GM13976 (cell line): ENCODE results near the gene ATXN1L.

Source experiments
- DNase-seq: peaks from one replicate; pipeline ENCODE4 v3.0.0; 2012; ENCODE audit warnings: low spot score
- CTCF ChIP-seq: IDR thresholded peaks from 2 replicates; pipeline ENCODE4 v1.5.1; 2012; ENCODE audit warnings: borderline replicate concordance, mild to moderate bottlenecking; ENCODE audit not compliant: insufficient read depth; ENCODE audit errors: extremely low read depth, missing control alignments, control extremely low read depth
- in situ Hi-C: fragments of 300-500 bp; cut with MboI; formaldehyde crosslinking; loops from one replicate; pipeline ENCODE4 v1.12.0; 2022; ENCODE audit warnings: low sequenced_read_pairs, mixed read lengths, inconsistent platforms; ENCODE audit not compliant: unreplicated experiment

The ATXN1L gene

GRCh38 chr16:71840052-71840451 is 5.7 kb upstream of the ATXN1L start:
- no peak for TF ChIP-seq CTCF
- in situ Hi-C loops, result no loop called here
- DNase-seq, result no peak

DNA sequence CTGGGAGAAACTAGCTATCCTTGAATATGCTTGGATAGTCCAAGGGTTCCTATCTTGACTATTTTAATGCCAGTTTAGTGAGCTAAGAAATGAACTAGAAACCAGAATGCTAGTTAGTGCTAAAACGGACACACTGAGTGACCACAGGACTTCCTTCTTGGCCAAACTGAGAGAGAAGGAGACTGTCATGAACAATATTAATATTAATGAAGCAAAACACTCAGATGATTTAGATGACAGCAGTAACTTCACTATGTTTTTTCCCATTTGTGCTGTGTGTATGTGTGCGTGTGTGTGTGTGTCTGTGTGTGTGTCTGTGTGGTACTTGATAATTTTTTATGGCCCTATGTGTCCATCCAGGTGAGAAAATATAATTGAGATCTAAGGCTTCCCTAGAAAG is 2.2 kb upstream of the ATXN1L start:
- no peak for DNase-seq
- no peak for TF ChIP-seq CTCF
- in situ Hi-C loops, result no loop called here

DNA sequence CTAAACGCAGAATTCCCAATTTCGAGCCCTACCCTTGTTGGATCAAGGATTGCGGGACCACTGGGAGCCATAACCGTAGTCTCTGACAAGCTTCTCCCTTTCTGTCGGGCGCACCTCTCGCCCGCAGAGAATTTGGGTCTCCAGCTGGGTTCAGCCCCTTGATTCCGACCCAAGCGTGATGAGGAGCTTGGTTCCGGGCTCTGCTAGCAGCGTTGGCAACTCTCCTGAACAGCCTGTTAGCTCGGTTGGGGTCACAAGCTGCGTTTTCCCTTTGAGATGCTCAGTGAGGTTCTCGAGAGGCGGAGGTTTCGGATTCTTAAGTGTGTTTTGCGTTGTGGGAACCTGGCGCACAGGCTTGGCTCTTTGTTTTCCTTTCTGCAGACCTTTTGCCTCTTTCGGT is 655 bp downstream of the ATXN1L start:
- in situ Hi-C loops, result no loop called here
- no peak for TF ChIP-seq CTCF

DNA sequence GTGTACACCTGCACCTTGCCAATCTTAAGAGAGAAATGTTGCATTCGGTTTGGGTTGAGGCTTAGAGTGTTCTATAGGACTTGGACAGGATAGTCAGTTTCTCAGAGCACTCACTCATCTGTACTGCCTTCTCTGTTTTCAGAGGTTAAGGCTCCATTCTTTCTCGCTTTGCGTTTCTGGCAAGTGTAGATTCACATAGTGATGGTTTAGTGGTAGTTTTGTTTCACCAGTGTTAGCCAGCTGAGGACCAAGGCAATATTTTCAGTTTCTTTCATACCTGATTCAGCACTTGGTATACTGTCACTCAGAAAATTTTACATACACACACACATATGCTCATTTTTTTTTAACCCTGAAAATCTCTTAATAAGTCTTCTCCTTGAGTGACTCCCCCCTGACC is 1.3 kb downstream of the ATXN1L start:
- in situ Hi-C loops, result no loop called here

More for the DNA sequence above, 655 bp downstream of the ATXN1L start:
- no peak for DNase-seq

DNA sequence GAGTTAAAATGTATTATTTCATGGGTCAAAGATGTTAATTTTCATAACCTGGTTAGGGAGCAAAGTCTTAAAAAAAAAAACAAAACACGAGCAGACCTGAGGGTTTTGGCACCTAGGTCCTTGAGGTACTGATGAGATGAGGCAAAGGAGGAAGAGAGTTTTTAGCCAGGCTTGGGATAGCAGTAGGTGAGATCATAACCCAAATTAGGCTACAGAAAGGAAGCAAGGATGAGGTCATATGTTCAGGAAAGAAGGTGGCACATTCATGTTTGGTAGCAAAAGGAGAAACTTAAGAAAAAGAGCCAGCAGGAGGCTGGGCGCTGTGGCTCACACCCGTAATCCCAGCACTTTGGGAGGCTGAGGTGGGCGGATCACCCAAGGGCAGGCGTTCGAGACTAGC is 2.8 kb downstream of the ATXN1L start:
- no peak for DNase-seq
- in situ Hi-C loops, result no loop called here
- TF ChIP-seq CTCF, result no peak

More for the DNA sequence above, 1.3 kb downstream of the ATXN1L start:
- TF ChIP-seq CTCF, result no peak
- no peak for DNase-seq

DNA sequence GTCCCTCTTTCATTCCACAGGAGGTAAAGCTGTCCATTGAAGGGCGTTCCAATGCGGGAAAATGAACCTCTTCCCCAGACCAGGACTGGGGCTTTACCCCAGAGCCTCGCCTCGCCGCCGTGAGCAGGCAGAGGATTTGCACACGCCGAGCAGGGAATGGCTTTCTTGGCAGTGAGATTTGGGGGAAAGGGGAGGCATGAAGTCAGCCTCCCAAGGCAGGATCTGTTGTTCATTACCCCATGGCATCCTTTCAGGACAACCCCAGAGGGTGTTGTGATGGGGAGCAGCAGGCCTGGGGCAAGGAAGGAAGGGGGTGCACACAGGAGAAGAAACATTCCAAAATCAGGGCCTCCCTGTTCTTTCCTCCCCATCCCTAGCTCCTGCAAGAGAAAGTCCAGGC is 6.0 kb downstream of the ATXN1L start:
- no peak for TF ChIP-seq CTCF
- DNase-seq, result no peak
- in situ Hi-C loops, result no loop called here

GRCh38 chr16:71852158-71852557 is 6.4 kb downstream of the ATXN1L start:
- in situ Hi-C loops, result no loop called here
- no peak for DNase-seq
- no peak for TF ChIP-seq CTCF
